PC-9 (cell line): Measurements from ENCODE around the gene LAMA5.

Source experiments
- EZH2 ChIP-seq: fragments of 200-600 bp; sonication (generic); IDR thresholded peaks from 2 replicates; pipeline ENCODE4 v1.8.0; 2017; ENCODE audit warnings: antibody characterized with exemption, low read depth
- TF ChIP-seq, protein P1 (sequence below): fragments of 200-600 bp; sonication (generic); conservative IDR thresholded peaks from 2 replicates; pipeline ENCODE4 v1.6.1; 2017; ENCODE audit warnings: mixed run types, antibody characterized with exemption, mild to moderate bottlenecking, moderate library complexity

DNA sequence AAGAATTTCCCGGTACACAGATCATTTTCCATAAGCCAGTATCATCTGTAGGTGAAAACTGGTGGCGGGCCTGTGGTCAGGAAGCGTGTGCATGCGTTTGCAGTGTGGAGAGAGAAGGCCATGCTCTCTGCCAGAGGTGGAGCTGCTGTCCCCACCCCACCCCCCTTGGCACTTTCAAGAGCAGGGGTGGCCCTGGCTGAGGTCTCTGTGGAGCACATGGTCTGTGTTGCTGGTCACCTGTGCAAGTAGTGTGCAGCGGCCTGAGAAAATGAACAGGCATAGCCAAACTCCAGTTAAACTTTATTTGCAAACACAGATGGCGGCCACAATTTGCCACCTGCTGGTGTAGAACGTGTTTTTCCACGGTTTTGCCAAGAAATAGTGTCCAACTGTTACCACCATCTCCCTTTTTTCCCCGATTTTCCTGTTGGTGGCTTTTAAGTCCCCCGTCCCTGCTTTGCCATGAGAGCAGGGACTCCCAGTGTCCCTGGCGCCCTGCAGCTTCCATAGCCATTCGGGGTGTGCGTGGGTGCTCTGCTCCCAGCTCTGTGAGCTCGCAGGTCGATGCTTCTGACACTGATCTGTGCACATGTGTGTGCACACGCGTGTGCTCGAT lies 61.9 kb downstream of the LAMA5 start:
- TF ChIP-seq, protein P1, sequence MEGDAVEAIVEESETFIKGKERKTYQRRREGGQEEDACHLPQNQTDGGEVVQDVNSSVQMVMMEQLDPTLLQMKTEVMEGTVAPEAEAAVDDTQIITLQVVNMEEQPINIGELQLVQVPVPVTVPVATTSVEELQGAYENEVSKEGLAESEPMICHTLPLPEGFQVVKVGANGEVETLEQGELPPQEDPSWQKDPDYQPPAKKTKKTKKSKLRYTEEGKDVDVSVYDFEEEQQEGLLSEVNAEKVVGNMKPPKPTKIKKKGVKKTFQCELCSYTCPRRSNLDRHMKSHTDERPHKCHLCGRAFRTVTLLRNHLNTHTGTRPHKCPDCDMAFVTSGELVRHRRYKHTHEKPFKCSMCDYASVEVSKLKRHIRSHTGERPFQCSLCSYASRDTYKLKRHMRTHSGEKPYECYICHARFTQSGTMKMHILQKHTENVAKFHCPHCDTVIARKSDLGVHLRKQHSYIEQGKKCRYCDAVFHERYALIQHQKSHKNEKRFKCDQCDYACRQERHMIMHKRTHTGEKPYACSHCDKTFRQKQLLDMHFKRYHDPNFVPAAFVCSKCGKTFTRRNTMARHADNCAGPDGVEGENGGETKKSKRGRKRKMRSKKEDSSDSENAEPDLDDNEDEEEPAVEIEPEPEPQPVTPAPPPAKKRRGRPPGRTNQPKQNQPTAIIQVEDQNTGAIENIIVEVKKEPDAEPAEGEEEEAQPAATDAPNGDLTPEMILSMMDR: no peak
- TF ChIP-seq EZH2: no peak
